T-helper 2 cell treated with Interferon-gamma antibody and Interleukin-4, amounts not matched to agents 5 μg/mL and 100 μg/mL, for 36 hours (primary cell): Measurements from ENCODE around the gene IFNAR2.

ENCODE experiments used
- DNase-seq: peaks from one replicate; pipeline ENCODE4 v3.0.0; 2021; ENCODE audit warnings: low spot score
- H3K27ac Mint-ChIP-seq: one replicate; pipeline ENCODE4 v1.8.0; 2021; ENCODE audit warnings: mild to moderate bottlenecking, mixed read lengths
- H3K27me3 Mint-ChIP-seq: one replicate; pipeline ENCODE4 v1.8.0; 2021; ENCODE audit warnings: low read depth, mixed read lengths
- H3K36me3 Mint-ChIP-seq: one replicate; pipeline ENCODE4 v1.8.0; 2021; ENCODE audit warnings: low read depth, mixed read lengths
- H3K4me1 Mint-ChIP-seq: one replicate; pipeline ENCODE4 v1.8.0; 2021; ENCODE audit warnings: low read depth, mixed read lengths
- H3K4me3 Mint-ChIP-seq: one replicate; pipeline ENCODE4 v1.8.0; 2022; ENCODE audit warnings: mild to moderate bottlenecking, moderate library complexity, mixed read lengths
- H3K9me3 Mint-ChIP-seq: one replicate; pipeline ENCODE4 v1.8.0; 2021; ENCODE audit warnings: mixed read lengths

IFNAR2 gene

GRCh38 chr21:33258475-33258874, 28.7 kb downstream of the IFNAR2 start:
- Mint-ChIP-seq H3K4me3 (no peak overlapping the region), H3K36me3 (peaks cover 73% of the 10 kb centered on the region), H3K27ac (no peak overlapping the region), H3K9me3 (no peaks in the 10 kb centered on the region), H3K4me1 (peaks cover 49% of the 10 kb centered on the region), H3K27me3 (no peaks in the 10 kb centered on the region)
- no peak for DNase-seq

- peaks cover 52% of the 10 kb centered on the region for H3K4me1 Mint-ChIP-seq
- H3K27me3 Mint-ChIP-seq, result no peaks in the 10 kb centered on the region
- peaks cover 72% of the 10 kb centered on the region for H3K36me3 Mint-ChIP-seq
- no peak for DNase-seq
- no peak overlapping the region for H3K27ac Mint-ChIP-seq
- H3K4me3 Mint-ChIP-seq, result no peak overlapping the region
- no peaks in the 10 kb centered on the region for H3K9me3 Mint-ChIP-seq
Observed at GRCh38 chr21:33259428-33259827, 29.7 kb downstream of the IFNAR2 start.

GRCh38 chr21:33259995-33260394, 30.3 kb downstream of the IFNAR2 start:
- Mint-ChIP-seq H3K4me1 (peaks cover 48% of the 10 kb centered on the region), H3K4me3 (no peak overlapping the region), H3K36me3 (peaks cover 70% of the 10 kb centered on the region), H3K9me3 (no peaks in the 10 kb centered on the region), H3K27me3 (no peaks in the 10 kb centered on the region), H3K27ac (no peak overlapping the region)
- no peak for DNase-seq

- no peak for DNase-seq
- Mint-ChIP-seq H3K36me3 (peaks cover 62% of the 10 kb centered on the region), H3K27ac (no peak overlapping the region), H3K9me3 (no peaks in the 10 kb centered on the region), H3K27me3 (no peaks in the 10 kb centered on the region), H3K4me1 (peaks cover 46% of the 10 kb centered on the region), H3K4me3 (no peak overlapping the region)
Observed at GRCh38 chr21:33261635-33262034, 31.9 kb downstream of the IFNAR2 start.

- no peaks in the 10 kb centered on the region for H3K9me3 Mint-ChIP-seq
- H3K27ac Mint-ChIP-seq, result no peak overlapping the region
- no peak overlapping the region for H3K4me3 Mint-ChIP-seq
- DNase-seq, result no peak
- no peaks in the 10 kb centered on the region for H3K27me3 Mint-ChIP-seq
- peaks cover 58% of the 10 kb centered on the region for H3K36me3 Mint-ChIP-seq
- peaks cover 46% of the 10 kb centered on the region for H3K4me1 Mint-ChIP-seq
Observed at GRCh38 chr21:33262921-33263320, 33.2 kb downstream of the IFNAR2 start.

GRCh38 chr21:33264561-33264960, 34.8 kb downstream of the IFNAR2 start:
- Mint-ChIP-seq H3K4me3 (no peak overlapping the region), H3K27ac (no peak overlapping the region), H3K4me1 (peaks cover 45% of the 10 kb centered on the region), H3K36me3 (peaks cover 59% of the 10 kb centered on the region), H3K27me3 (no peaks in the 10 kb centered on the region), H3K9me3 (no peaks in the 10 kb centered on the region)
- DNase-seq, result no peak

GRCh38 chr21:33265664-33266049, 35.9 kb downstream of the IFNAR2 start:
- peaks cover 40% of the 10 kb centered on the region for H3K4me1 Mint-ChIP-seq
- H3K4me3 Mint-ChIP-seq, result peak overlapping the region; percentile 87
- no peaks in the 10 kb centered on the region for H3K9me3 Mint-ChIP-seq
- no peaks in the 10 kb centered on the region for H3K27me3 Mint-ChIP-seq
- peak overlapping the region; percentile 76 for H3K27ac Mint-ChIP-seq
- DNase-seq, result peak; percentile 7
- peaks cover 61% of the 10 kb centered on the region for H3K36me3 Mint-ChIP-seq

GRCh38 chr21:33266050-33266788, 36.5 kb downstream of the IFNAR2 start, which contains the start of gene IL10RB:
Gene IL10RB (plus strand): TSS chr21:33266367. CDS start chr21:33266466, 99 bp downstream.
- H3K27ac Mint-ChIP-seq, result peak within 1 kb of the TSS; percentile 89
- H3K4me3 Mint-ChIP-seq, result peak within 1 kb of the TSS; percentile 98
- no peaks in the 10 kb centered on the region for H3K27me3 Mint-ChIP-seq
- peak; percentile 65 for DNase-seq
- no peaks in the 10 kb centered on the region for H3K9me3 Mint-ChIP-seq
- H3K36me3 Mint-ChIP-seq, result peaks cover 66% of the 10 kb centered on the region
- H3K4me1 Mint-ChIP-seq, result peaks cover 43% of the 10 kb centered on the region

GRCh38 chr21:33266789-33267135, 37.0 kb downstream of the IFNAR2 start:
- no peak for DNase-seq
- Mint-ChIP-seq H3K36me3 (peaks cover 67% of the 10 kb centered on the region), H3K27ac (peak overlapping the region; percentile 89), H3K27me3 (no peaks in the 10 kb centered on the region), H3K4me3 (peak overlapping the region; percentile 98), H3K9me3 (no peaks in the 10 kb centered on the region), H3K4me1 (peaks cover 42% of the 10 kb centered on the region)

- Mint-ChIP-seq H3K4me1 (peaks cover 40% of the 10 kb centered on the region), H3K9me3 (no peaks in the 10 kb centered on the region), H3K4me3 (peak overlapping the region; percentile 98), H3K27ac (peak overlapping the region; percentile 89), H3K27me3 (no peaks in the 10 kb centered on the region), H3K36me3 (peaks cover 70% of the 10 kb centered on the region)
- DNase-seq, result no peak
Observed at GRCh38 chr21:33267250-33267649, 37.5 kb downstream of the IFNAR2 start.

- Mint-ChIP-seq H3K4me1 (peaks cover 46% of the 10 kb centered on the region), H3K9me3 (no peaks in the 10 kb centered on the region), H3K36me3 (peaks cover 68% of the 10 kb centered on the region), H3K27me3 (no peaks in the 10 kb centered on the region), H3K4me3 (peak overlapping the region; percentile 98), H3K27ac (peak overlapping the region; percentile 72)
- DNase-seq, result no peak
Observed at GRCh38 chr21:33268393-33268736, 38.6 kb downstream of the IFNAR2 start.

- Mint-ChIP-seq H3K27ac (peak overlapping the region; percentile 10), H3K4me3 (peak overlapping the region; percentile 98), H3K9me3 (no peaks in the 10 kb centered on the region), H3K27me3 (no peaks in the 10 kb centered on the region), H3K36me3 (peaks cover 69% of the 10 kb centered on the region), H3K4me1 (peaks cover 46% of the 10 kb centered on the region)
- no peak for DNase-seq
Observed at GRCh38 chr21:33268737-33269441, 39.2 kb downstream of the IFNAR2 start.

GRCh38 chr21:33270986-33271385, 41.2 kb downstream of the IFNAR2 start:
- no peak overlapping the region for H3K27ac Mint-ChIP-seq
- H3K27me3 Mint-ChIP-seq, result no peaks in the 10 kb centered on the region
- DNase-seq, result no peak
- peaks cover 67% of the 10 kb centered on the region for H3K36me3 Mint-ChIP-seq
- H3K9me3 Mint-ChIP-seq, result no peaks in the 10 kb centered on the region
- peaks cover 35% of the 10 kb centered on the region for H3K4me1 Mint-ChIP-seq
- no peak overlapping the region for H3K4me3 Mint-ChIP-seq

GRCh38 chr21:33273044-33273443, 43.3 kb downstream of the IFNAR2 start:
- Mint-ChIP-seq H3K27me3 (no peaks in the 10 kb centered on the region), H3K36me3 (peaks cover 72% of the 10 kb centered on the region), H3K27ac (no peak overlapping the region), H3K4me3 (no peak overlapping the region), H3K4me1 (peaks cover 24% of the 10 kb centered on the region), H3K9me3 (no peaks in the 10 kb centered on the region)
- DNase-seq, result no peak
